A172 (cell line): ENCODE data around the gene PCDH9. TPM values are rescaled to one million over a fixed set of nuclear protein-coding genes. Genes with fewer than 3 reads are reported as not detected.

Source experiments
- DNase-seq: peaks from one replicate; pipeline ENCODE4 v3.0.0-alpha.2; 2015; ENCODE audit warnings: low spot score
- total RNA-seq: library from RNA; depleted of rRNA; stranded (reverse); fragments of >200 nt; shearing (Covaris generic); gene quantifications from 2 replicates; pipeline ENCODE4 v1.2.3, GENCODE V29; 2014

Gene PCDH9
- total RNA-seq, 1 experiment from 2014 or later: 0.02 TPM

- DNase-seq: no peak
Observed at GRCh38 chr13:66751691-66752090, 478.4 kb downstream of the PCDH9 start.

- DNase-seq: peak; percentile 41
Observed at GRCh38 chr13:66748712-66749111, 481.4 kb downstream of the PCDH9 start.

- no peak for DNase-seq
Observed at GRCh38 chr13:66745307-66745706, 484.8 kb downstream of the PCDH9 start.

GRCh38 chr13:66723576-66723975 lies 506.6 kb downstream of the PCDH9 start:
- no peak for DNase-seq

GRCh38 chr13:66716538-66716937 lies 513.6 kb downstream of the PCDH9 start:
- no peak for DNase-seq

- no peak for DNase-seq
Observed at GRCh38 chr13:66714795-66715194, 515.3 kb downstream of the PCDH9 start.

GRCh38 chr13:66704110-66704509 lies 526.0 kb downstream of the PCDH9 start:
- DNase-seq: no peak

GRCh38 chr13:66703597-66703996 lies 526.5 kb downstream of the PCDH9 start:
- no peak for DNase-seq

GRCh38 chr13:66700117-66700601 lies 530.0 kb downstream of the PCDH9 start:
- DNase-seq: peak; percentile 1

- DNase-seq: no peak
Observed at GRCh38 chr13:66693656-66694055, 536.5 kb downstream of the PCDH9 start.

GRCh38 chr13:66691149-66691548 lies 539.0 kb downstream of the PCDH9 start:
- no peak for DNase-seq

GRCh38 chr13:66689628-66690027 lies 540.5 kb downstream of the PCDH9 start:
- no peak for DNase-seq

GRCh38 chr13:66689037-66689619 lies 541.0 kb downstream of the PCDH9 start:
- DNase-seq: no peak

- no peak for DNase-seq
Observed at GRCh38 chr13:66681403-66681802, 548.7 kb downstream of the PCDH9 start.

GRCh38 chr13:66680031-66680430 lies 550.1 kb downstream of the PCDH9 start:
- DNase-seq: no peak

GRCh38 chr13:66675620-66676019 lies 554.5 kb downstream of the PCDH9 start:
- no peak for DNase-seq

- peak; percentile 53 for DNase-seq
Observed at GRCh38 chr13:66673401-66673800, 556.7 kb downstream of the PCDH9 start.

- DNase-seq: peak; percentile 66
Observed at GRCh38 chr13:66665991-66666390, 564.1 kb downstream of the PCDH9 start.

GRCh38 chr13:66663711-66664110 lies 566.4 kb downstream of the PCDH9 start:
- no peak for DNase-seq

GRCh38 chr13:66663206-66663605 lies 566.9 kb downstream of the PCDH9 start:
- DNase-seq: no peak

GRCh38 chr13:66661336-66661735 lies 568.8 kb downstream of the PCDH9 start:
- no peak for DNase-seq

- DNase-seq: no peak
Observed at GRCh38 chr13:66660468-66660813, 569.7 kb downstream of the PCDH9 start.

- peak; percentile 72 for DNase-seq
Observed at GRCh38 chr13:66659701-66660467, 570.3 kb downstream of the PCDH9 start.
